Stimulated activated CD4-positive, alpha-beta T cell treated with anti-CD3 and anti-CD28 coated beads, Interleukin-1b, Interleukin-23, amount 100 ng/mL, for 24 hours (primary cell): Measurements from ENCODE around the gene DOK4.
"Not testable (repeated sequence)": the region's sequence is repeated elsewhere in the genome, so short reads cannot be mapped to it uniquely, and the experiment has no call there.

ENCODE experiments used
- DNase-seq, 4 experiments: peaks; one replicate each; pipeline ENCODE4 v3.0.0-alpha.2; 2020; ENCODE audit warnings: low read depth in 4 of 4, low spot score in 1 of 4

The DOK4 gene

GRCh38 chr16:57452021-57452420 lies 34.3 kb downstream of the DOK4 start:
- DNase-seq: no peak

- DNase-seq: peak; percentile 79 to 88 (median 85)
These were observed 38.9 kb downstream of the DOK4 start, which contains the start of the genes CIAPIN1 and COQ9 for GRCh38 chr16:57447186-57447962. Gene CIAPIN1, minus strand, starts transcription at chr16:57447385. Its CDS starts 6,457 bp downstream, at chr16:57440928. Gene COQ9, plus strand, starts transcription at chr16:57447479. Its CDS starts 27 bp downstream, at chr16:57447506.

- DNase-seq: peak in 2 of 4 experiments; percentile 13 to 24
These were observed 39.6 kb downstream of the DOK4 start for GRCh38 chr16:57446531-57447185.

- DNase-seq: no peak
These were observed 40.8 kb downstream of the DOK4 start for GRCh38 chr16:57445510-57445909.

- no peak for DNase-seq
These were observed 41.6 kb downstream of the DOK4 start for GRCh38 chr16:57444711-57445110.

- DNase-seq: not testable (repeated sequence)
These were observed 45.7 kb downstream of the DOK4 start for GRCh38 chr16:57440551-57440950.

GRCh38 chr16:57439947-57440346 lies 46.3 kb downstream of the DOK4 start:
- not testable (repeated sequence) for DNase-seq

- DNase-seq: no peak
These were observed 50.5 kb downstream of the DOK4 start for GRCh38 chr16:57435838-57436237.

GRCh38 chr16:57434003-57434402 lies 52.3 kb downstream of the DOK4 start:
- DNase-seq: no peak

- DNase-seq: no peak
These were observed 53.3 kb downstream of the DOK4 start for GRCh38 chr16:57432989-57433388.

- no peak for DNase-seq
These were observed 53.8 kb downstream of the DOK4 start for GRCh38 chr16:57432505-57432904.

GRCh38 chr16:57430955-57431354 lies 55.3 kb downstream of the DOK4 start:
- no peak for DNase-seq

GRCh38 chr16:57427824-57428223 lies 58.5 kb downstream of the DOK4 start:
- DNase-seq: no peak

GRCh38 chr16:57427307-57427706 lies 59.0 kb downstream of the DOK4 start:
- no peak for DNase-seq

GRCh38 chr16:57426356-57426755 lies 59.9 kb downstream of the DOK4 start:
- DNase-seq: no peak

- no peak for DNase-seq
These were observed 61.7 kb downstream of the DOK4 start for GRCh38 chr16:57424583-57424982.

- DNase-seq: no peak
These were observed 63.1 kb downstream of the DOK4 start for GRCh38 chr16:57423152-57423551.

- DNase-seq: no peak
These were observed 64.0 kb downstream of the DOK4 start for GRCh38 chr16:57422026-57422944.
